ES-I3 (cell line): ENCODE measurements around the gene DNAJC3.
"Not testable (repeated sequence)": the region's sequence is repeated elsewhere in the genome, so short reads cannot be mapped to it uniquely, and the experiment has no call there.

Experiments
- H3K36me3 ChIP-seq: 2 replicates; pipeline ENCODE4 v1.6.1; 2013; ENCODE audit warnings: mild to moderate bottlenecking, low read length, control low read depth, moderate library complexity; ENCODE audit not compliant: insufficient read depth
- H3K4me1 ChIP-seq: 2 replicates; pipeline ENCODE4 v1.6.1; 2013; ENCODE audit warnings: mild to moderate bottlenecking, control low read depth, low read length; ENCODE audit not compliant: insufficient read depth
- H3K9ac ChIP-seq: 2 replicates; pipeline ENCODE4 v1.6.1; 2013; ENCODE audit warnings: low read depth, mild to moderate bottlenecking, low read length, moderate library complexity
- H3K9me3 ChIP-seq: 2 replicates; pipeline ENCODE4 v1.6.1; 2013; ENCODE audit warnings: mild to moderate bottlenecking, low read length, moderate library complexity; ENCODE audit not compliant: control insufficient read depth, insufficient read depth

Gene DNAJC3

GRCh38 chr13:95789315-95789714, 112.4 kb downstream of the DNAJC3 start:
- H3K9me3 ChIP-seq, H3K36me3 ChIP-seq, H3K9ac ChIP-seq, H3K4me1 ChIP-seq: not testable (repeated sequence)

GRCh38 chr13:95791084-95791722, 114.3 kb downstream of the DNAJC3 start:
- H3K9me3 ChIP-seq: no peaks in the 10 kb centered on the region
- H3K9ac ChIP-seq: no peak overlapping the region
- peaks cover 5% of the 10 kb centered on the region; the same call in 1 of the 2 replicates for H3K36me3 ChIP-seq
- H3K4me1 ChIP-seq: no peaks in the 10 kb centered on the region

- peaks cover 5% of the 10 kb centered on the region; the same call in 1 of the 2 replicates for H3K36me3 ChIP-seq
- no peak overlapping the region for H3K9ac ChIP-seq
Observed at GRCh38 chr13:95793018-95793555, 116.1 kb downstream of the DNAJC3 start.

GRCh38 chr13:95793781-95794180, 116.8 kb downstream of the DNAJC3 start:
- H3K36me3 ChIP-seq: peaks cover 5% of the 10 kb centered on the region; the same call in 1 of the 2 replicates
- H3K9me3 ChIP-seq: no peaks in the 10 kb centered on the region

More at GRCh38 chr13:95793018-95793555, 116.1 kb downstream of the DNAJC3 start:
- H3K4me1 ChIP-seq: no peaks in the 10 kb centered on the region
- H3K9me3 ChIP-seq: no peaks in the 10 kb centered on the region

GRCh38 chr13:95797016-95797415, 120.1 kb downstream of the DNAJC3 start:
- Histone ChIP-seq H3K9me3 (no peaks in the 10 kb centered on the region), H3K4me1 (no peaks in the 10 kb centered on the region), H3K9ac (no peak overlapping the region), H3K36me3 (no peaks in the 10 kb centered on the region)

More at GRCh38 chr13:95793781-95794180, 116.8 kb downstream of the DNAJC3 start:
- Histone ChIP-seq H3K4me1 (no peaks in the 10 kb centered on the region), H3K9ac (no peak overlapping the region)

GRCh38 chr13:95800436-95800835, 123.5 kb downstream of the DNAJC3 start:
- Histone ChIP-seq H3K9me3 (no peaks in the 10 kb centered on the region), H3K36me3 (no peaks in the 10 kb centered on the region), H3K4me1 (no peaks in the 10 kb centered on the region), H3K9ac (no peak overlapping the region)

- Histone ChIP-seq H3K9ac (no peak overlapping the region), H3K36me3 (no peaks in the 10 kb centered on the region), H3K4me1 (no peaks in the 10 kb centered on the region), H3K9me3 (no peaks in the 10 kb centered on the region)
Observed at GRCh38 chr13:95801825-95802224, 124.9 kb downstream of the DNAJC3 start.

GRCh38 chr13:95805921-95806320, 129.0 kb downstream of the DNAJC3 start:
- Histone ChIP-seq H3K4me1 (no peaks in the 10 kb centered on the region), H3K9me3 (no peaks in the 10 kb centered on the region), H3K9ac (no peak overlapping the region), H3K36me3 (no peaks in the 10 kb centered on the region)

- Histone ChIP-seq H3K4me1 (no peaks in the 10 kb centered on the region), H3K9me3 (no peaks in the 10 kb centered on the region), H3K36me3 (no peaks in the 10 kb centered on the region), H3K9ac (no peak overlapping the region)
Observed at GRCh38 chr13:95809429-95809828, 132.5 kb downstream of the DNAJC3 start.

- Histone ChIP-seq H3K9me3 (no peaks in the 10 kb centered on the region), H3K36me3 (no peaks in the 10 kb centered on the region), H3K4me1 (no peaks in the 10 kb centered on the region), H3K9ac (no peak overlapping the region)
Observed at GRCh38 chr13:95813139-95813538, 136.2 kb downstream of the DNAJC3 start.

GRCh38 chr13:95814495-95814894, 137.6 kb downstream of the DNAJC3 start:
- Histone ChIP-seq H3K9me3 (no peaks in the 10 kb centered on the region), H3K4me1 (no peaks in the 10 kb centered on the region), H3K9ac (no peak overlapping the region), H3K36me3 (no peaks in the 10 kb centered on the region)

- Histone ChIP-seq H3K9ac (no peak overlapping the region), H3K36me3 (no peaks in the 10 kb centered on the region), H3K4me1 (no peaks in the 10 kb centered on the region), H3K9me3 (peaks cover 2% of the 10 kb centered on the region; the same call in 1 of the 2 replicates)
Observed at GRCh38 chr13:95822303-95822702, 145.4 kb downstream of the DNAJC3 start.

- Histone ChIP-seq H3K4me1 (peaks cover 5% of the 10 kb centered on the region; the same call in 1 of the 2 replicates), H3K36me3 (no peaks in the 10 kb centered on the region), H3K9me3 (no peaks in the 10 kb centered on the region), H3K9ac (no peak overlapping the region)
Observed at GRCh38 chr13:95833126-95833525, 156.2 kb downstream of the DNAJC3 start.

- no peaks in the 10 kb centered on the region for H3K9me3 ChIP-seq
- H3K4me1 ChIP-seq: peaks cover 5% of the 10 kb centered on the region; the same call in 1 of the 2 replicates
- H3K9ac ChIP-seq: no peak overlapping the region
- no peaks in the 10 kb centered on the region for H3K36me3 ChIP-seq
Observed at GRCh38 chr13:95833719-95834118, 156.8 kb downstream of the DNAJC3 start.

- peaks cover 5% of the 10 kb centered on the region; the same call in 1 of the 2 replicates for H3K4me1 ChIP-seq
- H3K9me3 ChIP-seq: no peaks in the 10 kb centered on the region
- H3K9ac ChIP-seq: no peak overlapping the region
- no peaks in the 10 kb centered on the region for H3K36me3 ChIP-seq
Observed at GRCh38 chr13:95834134-95834765, 157.3 kb downstream of the DNAJC3 start.
